ENCODE data around the gene C10orf95.

GRCh38 chr10:102407425-102408130 lies 43.8 kb downstream of the C10orf95 start:
- TF ChIP-seq EZH2phosphoT487 (IDR thresholded peaks at IDR 0.05) (no peak), CTCF (IDR thresholded peaks at IDR 0.05) (no peak)

Measured in neural progenitor cell (in vitro differentiated cells).